ENCODE measurements around the gene IDUA.

DNA sequence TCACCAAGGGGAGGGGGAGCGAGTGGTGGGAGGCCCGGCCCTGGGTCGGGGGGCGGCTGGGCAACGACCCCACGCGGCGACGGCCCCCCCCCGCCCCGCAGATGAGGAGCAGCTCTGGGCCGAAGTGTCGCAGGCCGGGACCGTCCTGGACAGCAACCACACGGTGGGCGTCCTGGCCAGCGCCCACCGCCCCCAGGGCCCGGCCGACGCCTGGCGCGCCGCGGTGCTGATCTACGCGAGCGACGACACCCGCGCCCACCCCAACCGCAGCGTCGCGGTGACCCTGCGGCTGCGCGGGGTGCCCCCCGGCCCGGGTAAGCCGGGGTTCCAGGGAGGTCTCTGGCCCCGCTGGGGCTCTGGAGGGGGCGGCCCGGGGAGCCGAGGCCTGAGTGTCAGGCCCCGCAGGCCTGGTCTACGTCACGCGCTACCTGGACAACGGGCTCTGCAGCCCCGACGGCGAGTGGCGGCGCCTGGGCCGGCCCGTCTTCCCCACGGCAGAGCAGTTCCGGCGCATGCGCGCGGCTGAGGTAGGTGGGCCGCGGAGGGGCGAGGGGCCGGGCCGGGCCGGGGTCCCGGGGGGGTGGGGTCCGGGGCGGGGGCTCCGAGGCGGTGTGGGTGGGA is 15.9 kb downstream of the IDUA start:
- TF ChIP-seq CTCF (conservative IDR thresholded peaks at IDR 0.05; ENCODE audit: low read depth, low read length) (no peak), EZH2 (IDR thresholded peaks at IDR 0.05; ENCODE audit: low read length, unreplicated experiment) (no peak), EZH2phosphoT487 (IDR thresholded peaks at IDR 0.05; ENCODE audit: borderline replicate concordance, low read length) (no peak)
